ENCODE results near the gene SRSF5.

DNA sequence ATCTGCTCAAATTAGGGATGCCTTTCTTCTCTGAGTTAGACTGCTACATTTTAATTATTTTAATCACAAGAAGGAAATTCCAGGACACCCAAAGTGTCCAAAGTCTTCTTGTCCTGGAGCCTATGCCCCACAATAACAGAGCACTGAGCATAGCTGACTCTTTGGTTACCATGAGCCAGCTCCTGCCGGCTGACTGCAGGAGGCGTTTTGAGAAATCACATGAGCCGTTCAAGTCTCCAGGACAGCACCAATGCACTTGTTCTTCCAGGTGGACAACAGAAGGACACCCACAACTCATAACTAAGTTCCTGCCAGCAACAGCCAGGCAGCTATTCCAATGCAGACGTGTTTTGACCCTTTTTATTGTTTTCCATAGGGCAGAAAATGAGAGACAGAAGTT is 46.0 kb upstream of the SRSF5 start:
- TF ChIP-seq MYC (IDR thresholded peaks at IDR 0.05; ENCODE audit: low read depth, low read length) (no peak), POLR2A (IDR thresholded peaks at IDR 0.05; ENCODE audit: low read depth, low read length) (no peak), EZH2 (IDR thresholded peaks at IDR 0.05; ENCODE audit: borderline replicate concordance, low read depth, low read length, severe bottlenecking) (no peak), POLR2AphosphoS5 (IDR thresholded peaks at IDR 0.05; ENCODE audit: insufficient read depth, low read depth, low read length) (no peak), FOS (IDR thresholded peaks at IDR 0.05; ENCODE audit: borderline replicate concordance, insufficient read depth, low read length) (no peak)
- TF ChIP-seq, protein P1, sequence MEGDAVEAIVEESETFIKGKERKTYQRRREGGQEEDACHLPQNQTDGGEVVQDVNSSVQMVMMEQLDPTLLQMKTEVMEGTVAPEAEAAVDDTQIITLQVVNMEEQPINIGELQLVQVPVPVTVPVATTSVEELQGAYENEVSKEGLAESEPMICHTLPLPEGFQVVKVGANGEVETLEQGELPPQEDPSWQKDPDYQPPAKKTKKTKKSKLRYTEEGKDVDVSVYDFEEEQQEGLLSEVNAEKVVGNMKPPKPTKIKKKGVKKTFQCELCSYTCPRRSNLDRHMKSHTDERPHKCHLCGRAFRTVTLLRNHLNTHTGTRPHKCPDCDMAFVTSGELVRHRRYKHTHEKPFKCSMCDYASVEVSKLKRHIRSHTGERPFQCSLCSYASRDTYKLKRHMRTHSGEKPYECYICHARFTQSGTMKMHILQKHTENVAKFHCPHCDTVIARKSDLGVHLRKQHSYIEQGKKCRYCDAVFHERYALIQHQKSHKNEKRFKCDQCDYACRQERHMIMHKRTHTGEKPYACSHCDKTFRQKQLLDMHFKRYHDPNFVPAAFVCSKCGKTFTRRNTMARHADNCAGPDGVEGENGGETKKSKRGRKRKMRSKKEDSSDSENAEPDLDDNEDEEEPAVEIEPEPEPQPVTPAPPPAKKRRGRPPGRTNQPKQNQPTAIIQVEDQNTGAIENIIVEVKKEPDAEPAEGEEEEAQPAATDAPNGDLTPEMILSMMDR (IDR thresholded peaks at IDR 0.05; ENCODE audit: extremely low read depth in 1 of 2, insufficient read depth in 1 of 2, low read depth in 1 of 2, low read length in 2 of 2) = no peak
- TF ChIP-seq, protein P2, sequence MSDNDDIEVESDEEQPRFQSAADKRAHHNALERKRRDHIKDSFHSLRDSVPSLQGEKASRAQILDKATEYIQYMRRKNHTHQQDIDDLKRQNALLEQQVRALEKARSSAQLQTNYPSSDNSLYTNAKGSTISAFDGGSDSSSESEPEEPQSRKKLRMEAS (IDR thresholded peaks at IDR 0.05; ENCODE audit: insufficient read depth, insufficient read length) = no peak

Measured in endothelial cell of umbilical vein (primary cell).